Panc1 (cell line): ENCODE results near the gene ZNF407. TPM values are rescaled to one million over a fixed set of nuclear protein-coding genes. Genes with fewer than 3 reads are reported as not detected.

Source experiments
- ATAC-seq: fragments of 200-7000 bp; cut with Tn5 transposase; 2 replicates; pipeline ENCODE4 v1.9.1; 2020; ENCODE audit warnings: mild to moderate bottlenecking, moderate library complexity
- BruUV-seq: library from RNA; stranded (reverse); fragments of 400-500 nt; replicated peaks from 2 replicates; lab custom pipeline; 2021; lab: Mats Ljungman, UMichigan
- CTCF ChIA-PET: fragments of 300-600 bp; sonication (Branson Sonifier 250); formaldehyde crosslinking; loops from one replicate; lab custom pipeline; 2022; ENCODE audit warnings: antibody characterized with exemption; lab: Charles Lee
- POLR2A ChIA-PET: fragments of 300-600 bp; sonication (Branson Sonifier 250); formaldehyde crosslinking; loops from one replicate; lab custom pipeline; 2022; ENCODE audit warnings: antibody characterized with exemption; lab: Charles Lee
- DNase-seq: peaks from one replicate; pipeline ENCODE4 v3.0.0-alpha.2; 2010; ENCODE audit warnings: low read depth, low spot score
- H3K27ac ChIP-seq: 2 replicates; pipeline ENCODE4 v1.5.1; 2011; ENCODE audit warnings: mild to moderate bottlenecking, low read length, inconsistent platforms
- H3K27me3 ChIP-seq: fragments of 200-500 bp; sonication (Bioruptor generic); 2 replicates; pipeline ENCODE4 v1.6.0; 2014; ENCODE audit warnings: low read length, inconsistent platforms; ENCODE audit not compliant: control insufficient read depth, insufficient read depth
- H3K36me3 ChIP-seq: fragments of 200-500 bp; sonication (Bioruptor generic); 2 replicates; pipeline ENCODE4 v1.5.1; 2014; ENCODE audit warnings: inconsistent platforms, mild to moderate bottlenecking, low read length, moderate library complexity; ENCODE audit not compliant: control insufficient read depth, insufficient read depth
- H3K4me1 ChIP-seq: 2 replicates; pipeline ENCODE4 v1.5.1; 2011; ENCODE audit warnings: inconsistent platforms, mild to moderate bottlenecking, low read length, moderate library complexity; ENCODE audit not compliant: control insufficient read depth, insufficient read depth
- H3K4me3 ChIP-seq, 2 experiments: 2 replicates each; pipeline ENCODE4 v1.5.1; 2011 to 2012; ENCODE audit warnings: low read depth in 2 of 2, low read length in 2 of 2, mild to moderate bottlenecking in 2 of 2, inconsistent platforms in 1 of 2, moderate library complexity in 1 of 2
- H3K9me3 ChIP-seq: fragments of 200-500 bp; sonication (Bioruptor generic); 2 replicates; pipeline ENCODE4 v1.5.1; 2014; ENCODE audit warnings: low read depth, mild to moderate bottlenecking, inconsistent platforms, low read length, moderate library complexity; ENCODE audit not compliant: control insufficient read depth, insufficient read depth
- CTCF ChIP-seq: fragments of 450-650 bp; IDR thresholded peaks from 2 replicates; pipeline ENCODE4 v1.5.1; 2017; ENCODE audit warnings: mild to moderate bottlenecking
- POLR2AphosphoS5 ChIP-seq: IDR thresholded peaks from 2 replicates; pipeline ENCODE4 v1.6.1; 2012; ENCODE audit warnings: mild to moderate bottlenecking, low read depth, low read length, moderate library complexity
- REST ChIP-seq, 2 experiments: IDR thresholded peaks; 2 replicates each; pipeline ENCODE4 v1.6.1; 2011 to 2012; ENCODE audit warnings: low read depth in 2 of 2, control low read depth in 1 of 2, low read length in 1 of 2, mild to moderate bottlenecking in 1 of 2, moderate library complexity in 1 of 2; ENCODE audit not compliant: insufficient read depth in 1 of 2
- SIN3A ChIP-seq: IDR thresholded peaks from 2 replicates; pipeline ENCODE4 v1.6.1; 2012; ENCODE audit warnings: low read depth, mild to moderate bottlenecking, low read length, moderate library complexity, borderline replicate concordance; ENCODE audit not compliant: insufficient read depth
- TCF7L2 ChIP-seq: IDR thresholded peaks from 2 replicates; pipeline ENCODE4 v1.6.1; 2011; ENCODE audit warnings: mild to moderate bottlenecking, low read depth, low read length, inconsistent platforms
- in situ Hi-C: cut with HindIII; loops from 2 replicates; pipeline ENCODE4 v1.10.0; 2016; ENCODE audit warnings: low sequenced_read_pairs, low pct_unique_long_range_greater_than_20kb
- intact Hi-C: fragments of 100-400 bp; cut with micrococcal nuclease; formaldehyde crosslinking; loops from one replicate; pipeline ENCODE4 v1.10.0; 2022; ENCODE audit not compliant: unreplicated experiment
- total RNA-seq: library from RNA; stranded (reverse); gene quantifications from one replicate; pipeline ENCODE4 v1.2.1, GENCODE V29; 2021; ENCODE audit not compliant: unreplicated experiment

Gene ZNF407
- total RNA-seq, 1 experiment from 2014 or later, result 16.8 TPM

GRCh38 chr18:74604774-74605173 is 7.1 kb downstream of the ZNF407 start:
- H3K4me1 ChIP-seq, result no peaks in the 10 kb centered on the region
- no peaks in the 10 kb centered on the region for H3K27me3 ChIP-seq
- TF ChIP-seq TCF7L2, result no peak
- 0 out of 2 replicates have a peak, but pooled peaks have one; percentile 3 for TF ChIP-seq CTCF
- ChIA-PET POLR2A (interaction anchor here (0.7 kb wide), 1 partner anchor 112 kb away, joined by 3 read pairs; no protein-coding TSS in a partner anchor), CTCF (no interaction called here)
- no peak overlapping the region for H3K27ac ChIP-seq
- BruUV-seq, result no TSS peak
- no peak for ATAC-seq
- no peak for DNase-seq
- intact Hi-C loops, result no loop called here
- H3K4me3 ChIP-seq, result no peak overlapping the region
- H3K9me3 ChIP-seq, result no peaks in the 10 kb centered on the region
- no peaks in the 10 kb centered on the region for H3K36me3 ChIP-seq
- in situ Hi-C loops, result no loop called here

GRCh38 chr18:74608681-74609080 is 11.0 kb downstream of the ZNF407 start:
- Histone ChIP-seq H3K4me3 (no peak overlapping the region), H3K9me3 (no peaks in the 10 kb centered on the region), H3K27ac (no peak overlapping the region), H3K36me3 (no peaks in the 10 kb centered on the region), H3K4me1 (no peaks in the 10 kb centered on the region), H3K27me3 (no peaks in the 10 kb centered on the region)
- CTCF ChIA-PET, result no interaction called here
- in situ Hi-C loops (no loop called here), intact Hi-C loops (no loop called here)
- POLR2A ChIA-PET, result no interaction called here
- BruUV-seq, result no TSS peak
- no peak for DNase-seq
- no peak for ATAC-seq
- TF ChIP-seq REST (IDR thresholded peaks at IDR 0.05; ENCODE audit: insufficient read depth in 1 of 2, low read depth in 2 of 2, low read length in 1 of 2), result no peak
- TF ChIP-seq POLR2AphosphoS5, result no peak
- TF ChIP-seq TCF7L2, result no peak
- no peak for TF ChIP-seq CTCF
- TF ChIP-seq SIN3A, result no peak
